PC-9 (cell line): ENCODE results near the gene PTPN14. TPM values are rescaled to one million over a fixed set of nuclear protein-coding genes. Genes with fewer than 3 reads are reported as not detected.
A peak's percentile ranks its signal among the peaks of the same experiment; 100 is the strongest.

ENCODE experiments used
- BruUV-seq: library from RNA; stranded (reverse); fragments of 400-500 nt; replicated peaks from 2 replicates; lab custom pipeline; 2021; lab: Mats Ljungman, UMichigan
- CTCF ChIA-PET: fragments of 300-600 bp; sonication (Branson Sonifier 250); formaldehyde crosslinking; loops from one replicate; lab custom pipeline; 2022; ENCODE audit warnings: antibody characterized with exemption; lab: Charles Lee
- POLR2A ChIA-PET: fragments of 300-600 bp; sonication (Branson Sonifier 250); formaldehyde crosslinking; loops from one replicate; lab custom pipeline; 2022; ENCODE audit warnings: antibody characterized with exemption; ENCODE audit not compliant: unreplicated experiment; lab: Charles Lee
- DNase-seq, 2 experiments: peaks; one replicate each; pipeline versions ENCODE4 v3.0.0 to v3.0.0-alpha.2; 2015 to 2022; ENCODE audit warnings: mixed read lengths in 1 of 2
- H2AFZ ChIP-seq: fragments of 200-600 bp; sonication (generic); 2 replicates; pipeline ENCODE4 v1.8.1; 2017; ENCODE audit warnings: antibody characterized with exemption
- H3F3A ChIP-seq: fragments of 200-600 bp; sonication (generic); 2 replicates; pipeline ENCODE4 v1.8.1; 2017; ENCODE audit warnings: antibody characterized with exemption, mild to moderate bottlenecking, low read depth; ENCODE audit not compliant: insufficient read depth
- H3K27ac ChIP-seq: fragments of 200-600 bp; sonication (generic); 2 replicates; pipeline ENCODE4 v1.6.1; 2016; ENCODE audit warnings: mixed run types
- H3K27me3 ChIP-seq: fragments of 200-600 bp; sonication (generic); 2 replicates; pipeline ENCODE4 v1.6.1; 2016; ENCODE audit warnings: low read depth, mixed run types; ENCODE audit not compliant: insufficient read depth
- H3K36me3 ChIP-seq: fragments of 200-600 bp; sonication (generic); 2 replicates; pipeline ENCODE4 v1.6.1; 2016; ENCODE audit warnings: low read depth, mixed run types
- H3K4me1 ChIP-seq: fragments of 200-600 bp; sonication (generic); replicated peaks from 2 replicates; pipeline ENCODE4 v1.6.1; 2016; ENCODE audit warnings: mixed run types; ENCODE audit not compliant: insufficient read depth
- H3K4me2 ChIP-seq: fragments of 200-600 bp; sonication (generic); 2 replicates; pipeline ENCODE4 v1.6.1; 2017; ENCODE audit warnings: mixed run types
- H3K4me3 ChIP-seq: fragments of 200-600 bp; sonication (generic); 2 replicates; pipeline ENCODE4 v1.6.1; 2016; ENCODE audit warnings: mixed run types
- H3K79me2 ChIP-seq: fragments of 200-600 bp; sonication (generic); 2 replicates; pipeline ENCODE4 v1.6.1; 2017; ENCODE audit warnings: low read depth, mixed run types
- H3K9me2 ChIP-seq: fragments of 200-600 bp; sonication (generic); 2 replicates; pipeline ENCODE4 v1.8.1; 2017; ENCODE audit warnings: mild to moderate bottlenecking; ENCODE audit not compliant: insufficient read depth
- H3K9me3 ChIP-seq: fragments of 200-600 bp; sonication (generic); 2 replicates; pipeline ENCODE4 v1.8.1; 2016; ENCODE audit warnings: low read depth; ENCODE audit not compliant: insufficient read depth
- H4K20me1 ChIP-seq: fragments of 200-600 bp; sonication (generic); 2 replicates; pipeline ENCODE4 v1.8.1; 2017; ENCODE audit not compliant: insufficient read depth
- EZH2 ChIP-seq: fragments of 200-600 bp; sonication (generic); IDR thresholded peaks from 2 replicates; pipeline ENCODE4 v1.8.0; 2017; ENCODE audit warnings: antibody characterized with exemption, low read depth
- intact Hi-C: fragments of 100-400 bp; cut with micrococcal nuclease; formaldehyde crosslinking; loops from one replicate; pipeline ENCODE4 v1.10.0; 2022; ENCODE audit not compliant: unreplicated experiment
- total RNA-seq: library from RNA; stranded (reverse); gene quantifications from 2 replicates; pipeline ENCODE4 v1.2.3, GENCODE V29; 2021
- TF ChIP-seq, protein P1 (sequence below): fragments of 200-600 bp; sonication (generic); conservative IDR thresholded peaks from 2 replicates; pipeline ENCODE4 v1.6.1; 2017; ENCODE audit warnings: mixed run types, antibody characterized with exemption, mild to moderate bottlenecking, moderate library complexity

Gene PTPN14
- total RNA-seq, 1 experiment from 2014 or later: 78.9 TPM

DNA sequence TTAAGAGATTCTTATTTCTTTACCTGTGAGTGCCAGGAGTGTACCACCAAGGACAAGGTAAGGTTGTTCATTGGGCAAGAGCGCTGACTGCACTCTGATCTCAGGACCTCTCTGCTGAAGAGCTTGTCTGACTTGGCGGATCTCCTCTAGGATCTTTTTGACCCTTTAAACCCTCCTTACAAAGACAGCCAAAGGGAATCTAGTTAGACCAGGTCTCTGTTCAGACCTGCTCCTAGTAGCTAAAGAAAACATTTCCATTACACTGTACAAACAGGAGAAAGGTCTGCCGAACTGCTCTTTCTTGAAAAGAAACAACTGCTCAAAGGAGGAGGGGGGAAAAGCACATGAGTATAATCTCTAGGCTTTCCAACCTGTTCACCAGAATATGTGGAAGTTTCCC is 221.2 kb downstream of the PTPN14 start:
- Histone ChIP-seq H3K27ac (no peak overlapping the region), H3K4me3 (no peak overlapping the region), H3K27me3 (no peaks in the 10 kb centered on the region), H3K4me1 (peaks cover 15% of the 10 kb centered on the region; the same call in 1 of the 2 replicates), H3K36me3 (no peaks in the 10 kb centered on the region), H3K79me2 (no peaks in the 10 kb centered on the region), H3K4me2 (no peak overlapping the region), H4K20me1 (no peaks in the 10 kb centered on the region), H3K9me3 (no peaks in the 10 kb centered on the region), H3F3A (peaks cover 16% of the 10 kb centered on the region; the same call in 1 of the 2 replicates), H3K9me2 (no peaks in the 10 kb centered on the region), H2AFZ (no peak overlapping the region)
- no peak for DNase-seq
- CTCF ChIA-PET: interaction anchor here (0.6 to 3.9 kb wide), 3 partner anchors 69 to 224 kb away, joined by 4 to 73 read pairs (median 23); no protein-coding TSS in a partner anchor
- POLR2A ChIA-PET: interaction anchor here (0.5 kb wide), 1 partner anchor 210 kb away, joined by 4 read pairs; no protein-coding TSS in a partner anchor
- BruUV-seq: no TSS peak
- no peak for TF ChIP-seq EZH2
- TF ChIP-seq, protein P1, sequence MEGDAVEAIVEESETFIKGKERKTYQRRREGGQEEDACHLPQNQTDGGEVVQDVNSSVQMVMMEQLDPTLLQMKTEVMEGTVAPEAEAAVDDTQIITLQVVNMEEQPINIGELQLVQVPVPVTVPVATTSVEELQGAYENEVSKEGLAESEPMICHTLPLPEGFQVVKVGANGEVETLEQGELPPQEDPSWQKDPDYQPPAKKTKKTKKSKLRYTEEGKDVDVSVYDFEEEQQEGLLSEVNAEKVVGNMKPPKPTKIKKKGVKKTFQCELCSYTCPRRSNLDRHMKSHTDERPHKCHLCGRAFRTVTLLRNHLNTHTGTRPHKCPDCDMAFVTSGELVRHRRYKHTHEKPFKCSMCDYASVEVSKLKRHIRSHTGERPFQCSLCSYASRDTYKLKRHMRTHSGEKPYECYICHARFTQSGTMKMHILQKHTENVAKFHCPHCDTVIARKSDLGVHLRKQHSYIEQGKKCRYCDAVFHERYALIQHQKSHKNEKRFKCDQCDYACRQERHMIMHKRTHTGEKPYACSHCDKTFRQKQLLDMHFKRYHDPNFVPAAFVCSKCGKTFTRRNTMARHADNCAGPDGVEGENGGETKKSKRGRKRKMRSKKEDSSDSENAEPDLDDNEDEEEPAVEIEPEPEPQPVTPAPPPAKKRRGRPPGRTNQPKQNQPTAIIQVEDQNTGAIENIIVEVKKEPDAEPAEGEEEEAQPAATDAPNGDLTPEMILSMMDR: no peak
- intact Hi-C loops: no loop called here

DNA sequence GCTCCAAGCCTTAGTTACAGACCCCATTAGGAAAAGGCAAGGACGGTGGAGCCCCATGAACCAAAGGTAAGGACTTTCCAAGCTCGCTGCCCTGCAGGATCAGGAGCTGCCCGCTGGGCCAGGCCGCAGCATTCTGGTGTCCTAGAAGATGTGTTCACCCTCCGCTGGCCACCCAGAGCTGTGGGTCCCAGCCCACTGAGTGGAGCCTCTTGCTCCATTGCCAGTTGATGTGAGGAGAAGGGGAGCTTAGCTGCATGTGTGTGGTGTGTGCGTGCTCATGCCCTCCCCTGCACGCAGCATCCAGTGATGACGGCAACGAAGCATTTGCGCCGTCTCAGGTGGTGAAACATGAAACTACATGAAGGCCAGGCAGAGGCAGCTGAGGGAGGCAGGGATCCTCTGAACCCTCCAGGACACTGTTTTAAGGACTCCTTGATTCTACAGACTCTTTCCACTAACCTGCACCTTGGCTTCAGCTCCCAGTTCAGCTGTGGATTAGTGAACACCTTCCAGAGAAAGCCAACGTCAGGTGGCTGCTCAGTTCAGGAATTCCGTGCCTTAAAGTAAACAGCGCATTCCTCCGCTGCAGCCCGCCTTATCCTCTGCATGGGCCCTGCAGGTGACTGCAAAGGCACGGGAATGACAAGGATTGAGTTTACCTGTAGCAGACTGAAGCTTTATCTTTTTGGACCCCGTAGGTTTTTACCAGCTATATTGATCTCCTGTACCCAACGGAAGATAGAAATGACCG is 221.8 kb downstream of the PTPN14 start:
- Histone ChIP-seq H3K4me3 (no peak overlapping the region), H3K27me3 (no peaks in the 10 kb centered on the region), H3K36me3 (no peaks in the 10 kb centered on the region), H3K9me3 (no peaks in the 10 kb centered on the region), H3K27ac (no peak overlapping the region), H3K9me2 (no peaks in the 10 kb centered on the region), H3K4me2 (no peak overlapping the region), H2AFZ (no peak overlapping the region), H3K4me1 (peaks cover 15% of the 10 kb centered on the region; the same call in 1 of the 2 replicates), H3K79me2 (no peaks in the 10 kb centered on the region), H3F3A (peaks cover 16% of the 10 kb centered on the region; the same call in 1 of the 2 replicates), H4K20me1 (no peaks in the 10 kb centered on the region)
- no TSS peak for BruUV-seq
- TF ChIP-seq, protein P1: no peak
- no peak for TF ChIP-seq EZH2
- no peak for DNase-seq
- ChIA-PET CTCF (interaction anchor here (0.6 to 3.9 kb wide), 4 partner anchors 68 to 224 kb away, joined by 3 to 73 read pairs (median 14); no protein-coding TSS in a partner anchor), POLR2A (no interaction called here)
- intact Hi-C loops: loop anchor here (2.0 to 10.0 kb wide), 4 partner anchors 767 to 1207 kb away; no protein-coding TSS in a partner anchor

DNA sequence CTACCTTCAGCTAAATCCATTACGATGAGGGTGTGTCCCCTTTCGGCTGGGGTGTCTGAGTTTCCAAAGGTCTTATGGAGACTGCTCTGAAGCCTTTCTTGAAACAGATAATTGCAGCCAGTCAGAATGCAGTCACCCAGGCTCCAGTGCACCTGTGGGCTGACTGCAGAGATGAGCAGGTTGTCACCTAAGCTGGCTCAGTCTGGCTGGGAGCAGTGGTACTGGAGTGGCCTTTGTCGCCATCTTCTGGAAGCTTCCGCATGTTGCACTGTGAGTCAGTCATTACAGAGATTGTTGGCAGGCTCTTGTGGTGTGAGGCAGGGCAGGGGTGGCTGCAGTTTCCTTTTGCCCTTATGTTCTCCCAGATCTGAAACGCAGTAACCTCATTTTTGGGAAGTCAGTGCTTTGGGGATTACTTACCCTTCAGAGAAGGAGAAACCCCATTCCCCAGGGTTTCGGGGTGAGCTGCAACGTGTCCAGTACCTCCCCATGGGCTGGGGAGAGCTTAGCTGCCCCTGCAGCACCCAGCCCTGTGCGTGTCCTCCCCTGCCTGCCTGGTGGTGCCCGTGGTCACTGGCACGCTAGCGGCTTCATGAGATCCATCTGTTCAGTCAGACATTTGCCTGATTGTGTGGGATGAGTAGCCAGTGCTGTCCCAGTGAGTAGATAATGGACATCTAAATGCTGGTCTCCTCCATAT is 222.5 kb downstream of the PTPN14 start:
- Histone ChIP-seq H3K9me3 (no peaks in the 10 kb centered on the region), H3K79me2 (no peaks in the 10 kb centered on the region), H4K20me1 (no peaks in the 10 kb centered on the region), H3K9me2 (no peaks in the 10 kb centered on the region), H3K4me3 (no peak overlapping the region), H3K36me3 (no peaks in the 10 kb centered on the region), H3K4me1 (peaks cover 15% of the 10 kb centered on the region; the same call in 1 of the 2 replicates), H3F3A (peaks cover 16% of the 10 kb centered on the region; the same call in 1 of the 2 replicates), H3K4me2 (no peak overlapping the region), H3K27me3 (no peaks in the 10 kb centered on the region), H2AFZ (no peak overlapping the region), H3K27ac (no peak overlapping the region)
- TF ChIP-seq, protein P1: peak; percentile 89
- no peak for TF ChIP-seq EZH2
- peak; percentile 68 to 78 for DNase-seq
- POLR2A ChIA-PET: no interaction called here
- no TSS peak for BruUV-seq
- intact Hi-C loops: loop anchor here (1.0 to 10.0 kb wide), 6 partner anchors 68 to 1207 kb away; no protein-coding TSS in a partner anchor
- CTCF ChIA-PET: interaction anchor here (1.4 to 3.9 kb wide), 4 partner anchors 67 to 244 kb away, joined by 3 to 73 read pairs (median 14); no protein-coding TSS in a partner anchor
